HepG2 (cell line): ENCODE measurements around the gene GPR137. TPM values are rescaled to one million over a fixed set of nuclear protein-coding genes. Genes with fewer than 3 reads are reported as not detected.
A peak's percentile ranks its signal among the peaks of the same experiment; 100 is the strongest.

Experiments used
- ATF3 ChIP-seq: sonication (generic); formaldehyde crosslinking; IDR thresholded peaks from 2 replicates; pipeline ENCODE4 v1.4.0; 2020; ENCODE audit warnings: missing genetic modification reagents
- FOSL2 ChIP-seq: sonication (generic); formaldehyde crosslinking; IDR thresholded peaks from 2 replicates; pipeline ENCODE4 v1.4.0; 2020; ENCODE audit warnings: missing genetic modification reagents
- HDAC6 ChIP-seq: fragments of 200-600 bp; sonication (generic); IDR thresholded peaks from 2 replicates; pipeline ENCODE4 v1.7.0; 2017; ENCODE audit warnings: mild to moderate bottlenecking, antibody characterized with exemption, low read length, low read depth
- NFATC3 ChIP-seq: sonication (generic); formaldehyde crosslinking; IDR thresholded peaks from 2 replicates; pipeline ENCODE4 v1.5.1; 2020; ENCODE audit warnings: mild to moderate bottlenecking, missing genetic modification reagents
- PRDM15 ChIP-seq: sonication (generic); formaldehyde crosslinking; IDR thresholded peaks from 2 replicates; pipeline ENCODE4 v1.4.0; 2020; ENCODE audit warnings: missing genetic modification reagents
- SRSF4 ChIP-seq: fragments of 200-400 bp; formaldehyde crosslinking; IDR thresholded peaks from one replicate; pipeline ENCODE4 v1.6.1; 2018; ENCODE audit warnings: mild to moderate bottlenecking, low read depth, low read length, moderate library complexity; ENCODE audit not compliant: poor library complexity, severe bottlenecking
- TFE3 ChIP-seq: IDR thresholded peaks from 2 replicates; pipeline ENCODE4 v1.6.1; 2016
- U2AF2 ChIP-seq: fragments of 200-400 bp; formaldehyde crosslinking; IDR thresholded peaks from 2 replicates; pipeline ENCODE4 v1.6.1; 2017; ENCODE audit warnings: low read depth, mild to moderate bottlenecking, low read length
- ZNF121 ChIP-seq: sonication (generic); formaldehyde crosslinking; IDR thresholded peaks from 2 replicates; pipeline ENCODE4 v1.5.0; 2020; ENCODE audit warnings: mild to moderate bottlenecking, missing genetic modification reagents
- ZNF276 ChIP-seq: sonication (generic); formaldehyde crosslinking; IDR thresholded peaks from 2 replicates; pipeline ENCODE4 v1.4.0; 2020; ENCODE audit warnings: mild to moderate bottlenecking, low read depth, missing genetic modification reagents
- ZNF589 ChIP-seq: sonication (generic); formaldehyde crosslinking; conservative IDR thresholded peaks from 2 replicates; pipeline ENCODE4 v1.8.0; 2022; ENCODE audit warnings: mild to moderate bottlenecking, moderate library complexity, missing genetic modification reagents
- ZNF703 ChIP-seq: sonication (generic); formaldehyde crosslinking; IDR thresholded peaks from 2 replicates; pipeline ENCODE4 v1.5.1; 2020; ENCODE audit warnings: missing genetic modification reagents, mild to moderate bottlenecking, moderate library complexity, borderline replicate concordance
- ZNF777 ChIP-seq: sonication (generic); formaldehyde crosslinking; IDR thresholded peaks from 2 replicates; pipeline ENCODE4 v1.4.0; 2020; ENCODE audit warnings: missing genetic modification reagents
- polyA plus RNA-seq, 8 experiments: library from polyadenylated mRNA; depleted of rRNA in 3 of 8; stranded (reverse) in 7 of 8; unstranded in 1 of 8; fragments of >200 nt; fragmentation: Illumina TruSeq in 4 of 8; extraction: Trizol in 4 of 8; gene quantifications; 2 replicates each; pipeline versions ENCODE4 v1.2.1 to v1.2.3, GENCODE V29; 2011 to 2016; ENCODE audit warnings: low read depth in 4 of 8, missing spikeins in 1 of 8, mixed read lengths in 1 of 8; ENCODE audit not compliant: insufficient read depth in 1 of 8
- total RNA-seq, 5 experiments: library from RNA; depleted of rRNA; stranded (reverse); fragments of >200 nt; fragmentation: Illumina TruSeq; extraction: Trizol; gene quantifications; 2 replicates each; pipeline ENCODE4 v1.2.3, GENCODE V29; 2016; ENCODE audit warnings: low read depth in 1 of 5
- TF ChIP-seq, protein P1 (sequence below): fragments of 450-650 bp; IDR thresholded peaks from 2 replicates; pipeline ENCODE4 v1.6.1; 2017
- TF ChIP-seq, protein P2 (sequence below): sonication (generic); formaldehyde crosslinking; IDR thresholded peaks from 2 replicates; pipeline ENCODE4 v1.5.0; 2020; ENCODE audit warnings: mild to moderate bottlenecking, missing genetic modification reagents, borderline replicate concordance

GPR137 gene
- total and polyA plus RNA-seq, 2 of the 13 experiments (the other 11 are each of a cell fraction or from before 2014, with no cell fraction given), result 8.5 to 13.2 TPM

GRCh38 chr11:64251016-64251752 lies 34.5 kb upstream of the GPR137 start, which contains the start of gene PLCB3 (continued):
- TF ChIP-seq PRDM15 (no peak), ZNF703 (CRISPR knock-in tag) (no peak), HDAC6 (no peak), FOSL2 (no peak), ZNF121 (CRISPR knock-in tag) (no peak), ZNF589 (CRISPR knock-in tag) (no peak), TFE3 (CRISPR knock-in tag) (no peak), U2AF2 (no peak), NFATC3 (CRISPR knock-in tag) (no peak), ZNF777 (CRISPR knock-in tag) (peak; percentile 56; the same call in 1 of the 2 replicates), SRSF4 (no peak), ATF3 (CRISPR knock-in tag) (no peak), ZNF276 (CRISPR knock-in tag) (no peak)
- TF ChIP-seq, protein P1, sequence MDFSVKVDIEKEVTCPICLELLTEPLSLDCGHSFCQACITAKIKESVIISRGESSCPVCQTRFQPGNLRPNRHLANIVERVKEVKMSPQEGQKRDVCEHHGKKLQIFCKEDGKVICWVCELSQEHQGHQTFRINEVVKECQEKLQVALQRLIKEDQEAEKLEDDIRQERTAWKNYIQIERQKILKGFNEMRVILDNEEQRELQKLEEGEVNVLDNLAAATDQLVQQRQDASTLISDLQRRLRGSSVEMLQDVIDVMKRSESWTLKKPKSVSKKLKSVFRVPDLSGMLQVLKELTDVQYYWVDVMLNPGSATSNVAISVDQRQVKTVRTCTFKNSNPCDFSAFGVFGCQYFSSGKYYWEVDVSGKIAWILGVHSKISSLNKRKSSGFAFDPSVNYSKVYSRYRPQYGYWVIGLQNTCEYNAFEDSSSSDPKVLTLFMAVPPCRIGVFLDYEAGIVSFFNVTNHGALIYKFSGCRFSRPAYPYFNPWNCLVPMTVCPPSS, result no peak
- TF ChIP-seq, protein P2, sequence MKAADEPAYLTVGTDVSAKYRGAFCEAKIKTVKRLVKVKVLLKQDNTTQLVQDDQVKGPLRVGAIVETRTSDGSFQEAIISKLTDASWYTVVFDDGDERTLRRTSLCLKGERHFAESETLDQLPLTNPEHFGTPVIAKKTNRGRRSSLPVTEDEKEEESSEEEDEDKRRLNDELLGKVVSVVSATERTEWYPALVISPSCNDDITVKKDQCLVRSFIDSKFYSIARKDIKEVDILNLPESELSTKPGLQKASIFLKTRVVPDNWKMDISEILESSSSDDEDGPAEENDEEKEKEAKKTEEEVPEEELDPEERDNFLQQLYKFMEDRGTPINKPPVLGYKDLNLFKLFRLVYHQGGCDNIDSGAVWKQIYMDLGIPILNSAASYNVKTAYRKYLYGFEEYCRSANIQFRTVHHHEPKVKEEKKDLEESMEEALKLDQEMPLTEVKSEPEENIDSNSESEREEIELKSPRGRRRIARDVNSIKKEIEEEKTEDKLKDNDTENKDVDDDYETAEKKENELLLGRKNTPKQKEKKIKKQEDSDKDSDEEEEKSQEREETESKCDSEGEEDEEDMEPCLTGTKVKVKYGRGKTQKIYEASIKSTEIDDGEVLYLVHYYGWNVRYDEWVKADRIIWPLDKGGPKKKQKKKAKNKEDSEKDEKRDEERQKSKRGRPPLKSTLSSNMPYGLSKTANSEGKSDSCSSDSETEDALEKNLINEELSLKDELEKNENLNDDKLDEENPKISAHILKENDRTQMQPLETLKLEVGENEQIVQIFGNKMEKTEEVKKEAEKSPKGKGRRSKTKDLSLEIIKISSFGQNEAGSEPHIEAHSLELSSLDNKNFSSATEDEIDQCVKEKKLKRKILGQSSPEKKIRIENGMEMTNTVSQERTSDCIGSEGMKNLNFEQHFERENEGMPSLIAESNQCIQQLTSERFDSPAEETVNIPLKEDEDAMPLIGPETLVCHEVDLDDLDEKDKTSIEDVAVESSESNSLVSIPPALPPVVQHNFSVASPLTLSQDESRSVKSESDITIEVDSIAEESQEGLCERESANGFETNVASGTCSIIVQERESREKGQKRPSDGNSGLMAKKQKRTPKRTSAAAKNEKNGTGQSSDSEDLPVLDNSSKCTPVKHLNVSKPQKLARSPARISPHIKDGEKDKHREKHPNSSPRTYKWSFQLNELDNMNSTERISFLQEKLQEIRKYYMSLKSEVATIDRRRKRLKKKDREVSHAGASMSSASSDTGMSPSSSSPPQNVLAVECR (CRISPR knock-in tag), result peak; percentile 56; the same call in 1 of the 2 replicates
